IMR-90 (cell line): ENCODE data around the gene NEURL4. TPM values are rescaled to one million over a fixed set of nuclear protein-coding genes. Genes with fewer than 3 reads are reported as not detected.

ENCODE experiments used
- ATAC-seq: fragments of 200-7000 bp; cut with Tn5 transposase; 2 replicates; pipeline ENCODE4 v1.9.1; 2020; ENCODE audit warnings: low read depth, mild to moderate bottlenecking, moderate library complexity
- BruUV-seq: library from RNA; stranded (reverse); fragments of 400-500 nt; replicated peaks from 2 replicates; lab custom pipeline; 2021; lab: Mats Ljungman, UMichigan
- CTCF ChIA-PET: fragments of 300-600 bp; formaldehyde crosslinking; extraction: SDS; loops from one replicate; lab custom pipeline; 2021; ENCODE audit warnings: antibody characterized with exemption; lab: Yijun Ruan, JAX
- POLR2A ChIA-PET: fragments of 300-600 bp; sonication (Branson Sonifier 250); formaldehyde crosslinking; loops from one replicate; lab custom pipeline; 2022; ENCODE audit warnings: antibody characterized with exemption; ENCODE audit not compliant: unreplicated experiment; lab: Charles Lee
- DNase-seq: peaks from one replicate; pipeline ENCODE4 v3.0.0; 2013
- H2AFZ ChIP-seq: replicated peaks from 2 replicates; pipeline ENCODE3; 2013; ENCODE audit warnings: low read length, mild to moderate bottlenecking; ENCODE audit not compliant: poor library complexity
- H2AK5ac ChIP-seq: 2 replicates; pipeline ENCODE4 v1.6.1; 2013; ENCODE audit warnings: low read depth, low read length, inconsistent platforms
- H2AK9ac ChIP-seq: replicated peaks from 2 replicates; pipeline ENCODE3; 2013; ENCODE audit warnings: mild to moderate bottlenecking, low read depth, low read length, moderate library complexity; ENCODE audit not compliant: poor library complexity
- H2BK120ac ChIP-seq: 2 replicates; pipeline ENCODE4 v1.6.1; 2013; ENCODE audit warnings: low read depth, low read length, inconsistent platforms
- H2BK15ac ChIP-seq: 3 replicates; pipeline ENCODE4 v1.6.1; 2013; ENCODE audit warnings: low read depth, low read length, inconsistent platforms
- H2BK20ac ChIP-seq: 2 replicates; pipeline ENCODE4 v1.6.1; 2013; ENCODE audit warnings: low read depth, mild to moderate bottlenecking, inconsistent platforms, low read length, moderate library complexity
- H2BK5ac ChIP-seq: 2 replicates; pipeline ENCODE4 v1.6.1; 2013; ENCODE audit warnings: mild to moderate bottlenecking, low read depth, low read length, inconsistent platforms; ENCODE audit not compliant: poor library complexity, severe bottlenecking
- H3K14ac ChIP-seq: replicated peaks from 2 replicates; pipeline ENCODE4 v1.6.1; 2013; ENCODE audit warnings: low read depth, low read length, inconsistent platforms
- H3K18ac ChIP-seq: 2 replicates; pipeline ENCODE4 v1.6.1; 2013; ENCODE audit warnings: low read depth, low read length, control low read depth
- H3K23ac ChIP-seq: 2 replicates; pipeline ENCODE4 v1.6.1; 2013; ENCODE audit warnings: low read depth, low read length, inconsistent platforms
- H3K27ac ChIP-seq: 2 replicates; pipeline ENCODE4 v1.5.1; 2013; ENCODE audit warnings: mild to moderate bottlenecking, control low read depth, low read length; ENCODE audit not compliant: insufficient read depth
- H3K27me3 ChIP-seq: 2 replicates; pipeline ENCODE4 v1.6.1; 2013; ENCODE audit warnings: low read length; ENCODE audit not compliant: control insufficient read depth, insufficient read depth
- H3K36me3 ChIP-seq: 2 replicates; pipeline ENCODE4 v1.6.1; 2013; ENCODE audit warnings: low read length, mixed read lengths; ENCODE audit not compliant: control insufficient read depth, insufficient read depth
- H3K4ac ChIP-seq: 2 replicates; pipeline ENCODE4 v1.6.1; 2013; ENCODE audit warnings: low read depth, low read length, inconsistent platforms
- H3K4me1 ChIP-seq: 2 replicates; pipeline ENCODE4 v1.6.1; 2013; ENCODE audit warnings: low read length, mixed read lengths; ENCODE audit not compliant: control insufficient read depth, insufficient read depth
- H3K4me2 ChIP-seq: 2 replicates; pipeline ENCODE4 v1.6.1; 2013; ENCODE audit warnings: low read depth, mild to moderate bottlenecking, control low read depth, low read length, moderate library complexity
- H3K4me3 ChIP-seq: 2 replicates; pipeline ENCODE4 v1.5.1; 2013; ENCODE audit warnings: low read depth, mild to moderate bottlenecking, control low read depth, low read length, moderate library complexity; ENCODE audit not compliant: insufficient read depth
- H3K56ac ChIP-seq: 2 replicates; pipeline ENCODE4 v1.6.1; 2013; ENCODE audit warnings: low read length, inconsistent platforms; ENCODE audit not compliant: insufficient read depth; ENCODE audit errors: extremely low read depth
- H3K79me1 ChIP-seq, 2 experiments: 2 replicates each; pipeline ENCODE4 v1.6.1; 2013; ENCODE audit warnings: low read length in 2 of 2, inconsistent platforms in 1 of 2, low read depth in 1 of 2
- H3K9ac ChIP-seq: 2 replicates; pipeline ENCODE4 v1.6.1; 2013; ENCODE audit warnings: low read depth, low read length, control low read depth
- H3K9me1 ChIP-seq: 2 replicates; pipeline ENCODE4 v1.6.1; 2013; ENCODE audit warnings: low read length, inconsistent platforms; ENCODE audit not compliant: insufficient read depth
- H3K9me3 ChIP-seq: 2 replicates; pipeline ENCODE4 v1.6.1; 2013; ENCODE audit warnings: low read length; ENCODE audit not compliant: control insufficient read depth, insufficient read depth
- H4K20me1 ChIP-seq: 2 replicates; pipeline ENCODE4 v1.6.1; 2013; ENCODE audit warnings: low read length, inconsistent platforms; ENCODE audit not compliant: insufficient read depth
- H4K5ac ChIP-seq: 2 replicates; pipeline ENCODE4 v1.6.1; 2013; ENCODE audit warnings: mild to moderate bottlenecking, low read depth, low read length, control low read depth
- H4K8ac ChIP-seq, 2 experiments: 2 replicates each; pipeline ENCODE4 v1.6.1; 2013; ENCODE audit warnings: low read depth in 2 of 2, low read length in 2 of 2, control low read depth in 1 of 2, inconsistent platforms in 1 of 2
- H4K91ac ChIP-seq: 2 replicates; pipeline ENCODE4 v1.6.1; 2013; ENCODE audit warnings: low read depth, low read length, inconsistent platforms; ENCODE audit not compliant: insufficient read depth
- BHLHE40 ChIP-seq: fragments of 150-350 bp; IDR thresholded peaks from 2 replicates; pipeline ENCODE4 v1.6.1; 2016; ENCODE audit warnings: mild to moderate bottlenecking, low read depth, low read length
- CEBPB ChIP-seq: IDR thresholded peaks from 2 replicates; pipeline ENCODE4 v1.6.1; 2012; ENCODE audit warnings: low read depth, low read length, improper control_type of control experiment
- CTCF ChIP-seq: conservative IDR thresholded peaks from 2 replicates; pipeline ENCODE4 v1.5.1; 2012; ENCODE audit warnings: mild to moderate bottlenecking, low read depth, low read length, improper control_type of control experiment
- ELK1 ChIP-seq: fragments of 150-350 bp; IDR thresholded peaks from 2 replicates; pipeline ENCODE4 v1.6.1; 2016; ENCODE audit warnings: low read depth, mild to moderate bottlenecking, low read length, moderate library complexity, borderline replicate concordance
- FOS ChIP-seq: fragments of 150-350 bp; IDR thresholded peaks from 2 replicates; pipeline ENCODE4 v1.6.1; 2016; ENCODE audit warnings: low read depth, low read length
- MAZ ChIP-seq: IDR thresholded peaks from 2 replicates; pipeline ENCODE4 v1.6.1; 2012; ENCODE audit warnings: low read depth, mild to moderate bottlenecking, low read length, improper control_type of control experiment, moderate library complexity, borderline replicate concordance
- MXI1 ChIP-seq: IDR thresholded peaks from 2 replicates; pipeline ENCODE4 v1.6.1; 2012; ENCODE audit warnings: low read depth, mild to moderate bottlenecking, low read length, moderate library complexity, borderline replicate concordance
- POLR2A ChIP-seq: IDR thresholded peaks from 2 replicates; pipeline ENCODE4 v1.6.1; 2012; ENCODE audit warnings: mild to moderate bottlenecking, low read depth, low read length
- RCOR1 ChIP-seq: IDR thresholded peaks from 2 replicates; pipeline ENCODE4 v1.6.1; 2012; ENCODE audit warnings: mild to moderate bottlenecking, low read length, improper control_type of control experiment; ENCODE audit not compliant: insufficient replicate concordance
- RFX5 ChIP-seq: IDR thresholded peaks from 2 replicates; pipeline ENCODE4 v1.8.0; 2012; ENCODE audit warnings: low read depth, mild to moderate bottlenecking, low read length, moderate library complexity
- whole genome bisulfite sequencing, 2 experiments: methylation state at CpG; one replicate each; pipeline versions ENCODE4 v1.1.5 to v1.1.7; 2013; ENCODE audit warnings: missing lambda C conversion rate in 2 of 2; ENCODE audit not compliant: insufficient read length in 1 of 2; ENCODE audit errors: extremely low coverage in 2 of 2; 5-methylcytosine and 5-hydroxymethylcytosine counted together
- dilution Hi-C: fragments of 300-500 bp; cut with HindIII; formaldehyde crosslinking; loops from one replicate; pipeline ENCODE4 v1.14.3; 2018; ENCODE audit warnings: low sequenced_read_pairs; ENCODE audit not compliant: unreplicated experiment
- in situ Hi-C: fragments of 300-500 bp; cut with MboI; formaldehyde crosslinking; loops from 3 replicates; pipeline ENCODE4 v1.14.3; 2019; ENCODE audit warnings: low sequenced_read_pairs, inconsistent platforms, mixed read lengths
- intact Hi-C: fragments of 100-400 bp; cut with micrococcal nuclease; formaldehyde crosslinking; loops from 2 replicates; pipeline ENCODE4 v1.10.0; 2022
- polyA plus RNA-seq, 3 experiments: library from polyadenylated mRNA; depleted of rRNA; stranded (reverse); fragments of >200 nt; gene quantifications; 2 replicates each; pipeline ENCODE4 v1.2.3, GENCODE V29; 2012; ENCODE audit warnings: low replicate concordance in 1 of 3
- total RNA-seq: library from RNA; depleted of rRNA; stranded (reverse); fragments of >200 nt; gene quantifications from 2 replicates; pipeline ENCODE4 v1.2.3, GENCODE V29; 2012

Gene NEURL4
- total and polyA plus RNA-seq, 2 of the 4 experiments (the other 2 are of a cell fraction), result 8.4 to 23.3 TPM

GRCh38 chr17:7281953-7282751 is 47.0 kb downstream of the NEURL4 start (continued):
- no peak for TF ChIP-seq MXI1

- in situ Hi-C loops (no loop called here), intact Hi-C loops (loop anchor here (2.0 kb wide), 1 partner anchor 307 kb away; no protein-coding TSS in a partner anchor), dilution Hi-C loops (no loop called here)
- Histone ChIP-seq H2AK9ac (peak within 1 kb of the TSS; percentile 79), H3K79me1 (no peaks in the 10 kb centered on the region), H2BK5ac (no peak within 1 kb of the TSS), H3K27ac (no peak within 1 kb of the TSS), H2BK120ac (no peak within 1 kb of the TSS), H3K36me3 (no peaks in the 10 kb centered on the region), H3K9me1 (no peaks in the 10 kb centered on the region), H4K8ac (no peak within 1 kb of the TSS), H3K23ac (no peak within 1 kb of the TSS), H2BK15ac (no peak within 1 kb of the TSS), H3K4ac (no peak within 1 kb of the TSS), H2AK5ac (no peak within 1 kb of the TSS), H3K9me3 (no peaks in the 10 kb centered on the region), H3K56ac (no peak within 1 kb of the TSS), H4K5ac (no peak within 1 kb of the TSS), H3K4me2 (peak within 1 kb of the TSS; percentile 81), H3K27me3 (peaks cover 28% of the 10 kb centered on the region; the same call in 1 of the 2 replicates), H2AFZ (peak within 1 kb of the TSS; percentile 91), H3K4me1 (peaks cover 2% of the 10 kb centered on the region; the same call in 1 of the 2 replicates), H3K18ac (no peak within 1 kb of the TSS), H2BK20ac (no peak within 1 kb of the TSS), H3K14ac (no peak within 1 kb of the TSS), H4K20me1 (no peaks in the 10 kb centered on the region), H4K91ac (no peak within 1 kb of the TSS), H3K9ac (no peak within 1 kb of the TSS), H3K4me3 (peak within 1 kb of the TSS; percentile 33)
- DNase-seq (peak; percentile 90), ATAC-seq (peak; percentile 94)
- CTCF ChIA-PET, result interaction anchor here (2.7 kb wide), 1 partner anchor 15 kb away, joined by 17 read pairs; no protein-coding TSS in a partner anchor
- POLR2A ChIA-PET, result no interaction called here
- no TSS peak for BruUV-seq
- WGBS, 2 experiments, result 0% methylated on average over 30 of the region's 71 CpGs; no CpG with 5 or more reads in 1 of the 2 experiments
- TF ChIP-seq ELK1 (no peak), CEBPB (no peak), RFX5 (no peak), CTCF (no peak), FOS (no peak), BHLHE40 (no peak), MAZ (peak; percentile 45; the same call in 1 of the 2 replicates), MXI1 (peak; percentile 99), RCOR1 (no peak), POLR2A (peak; percentile 15; the same call in 1 of the 2 replicates)
Measured at GRCh38 chr17:7281074-7281952, 47.8 kb downstream of the NEURL4 start, which contains the start of gene SLC2A4. SLC2A4 (plus strand) TSS chr17:7281718; CDS start chr17:7281935, 217 bp downstream.
